ENCODE measurements around the gene CDK5RAP2. TPM values are rescaled to one million over a fixed set of nuclear protein-coding genes. Genes with fewer than 3 reads are reported as not detected.

The CDK5RAP2 gene
- total and polyA plus RNA-seq, 8 donors = 14.8 to 37.1 (median 21.7) TPM

DNA sequence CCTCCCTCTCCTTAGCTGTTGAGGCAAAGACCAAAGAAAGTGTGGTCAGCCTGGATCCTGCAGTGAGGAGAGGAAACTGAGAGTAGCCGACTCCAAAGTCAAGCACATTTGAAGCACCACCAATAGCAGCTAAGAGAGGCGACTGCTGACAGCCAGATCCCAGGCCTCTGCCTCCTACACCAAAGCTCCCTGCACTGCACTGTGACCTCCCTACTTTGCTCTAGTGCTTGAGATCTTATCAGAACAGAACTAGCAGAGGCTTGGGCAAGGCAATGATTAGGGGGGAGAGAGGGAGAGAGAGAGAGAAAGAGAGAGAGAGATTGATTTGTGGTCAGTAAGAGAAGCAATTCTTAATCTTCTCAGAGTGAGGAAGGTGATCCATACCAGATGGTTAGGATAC, 216.3 kb downstream of the CDK5RAP2 start:
- intact Hi-C loops (cut with DNase I) = no loop called here
- H3K4me3 ChIP-seq = no peak overlapping the region
- H3K9me3 ChIP-seq = no peaks in the 10 kb centered on the region
- H3K27me3 ChIP-seq = no peaks in the 10 kb centered on the region
- H3K4me1 ChIP-seq = no peaks in the 10 kb centered on the region
- TF ChIP-seq, protein P1, sequence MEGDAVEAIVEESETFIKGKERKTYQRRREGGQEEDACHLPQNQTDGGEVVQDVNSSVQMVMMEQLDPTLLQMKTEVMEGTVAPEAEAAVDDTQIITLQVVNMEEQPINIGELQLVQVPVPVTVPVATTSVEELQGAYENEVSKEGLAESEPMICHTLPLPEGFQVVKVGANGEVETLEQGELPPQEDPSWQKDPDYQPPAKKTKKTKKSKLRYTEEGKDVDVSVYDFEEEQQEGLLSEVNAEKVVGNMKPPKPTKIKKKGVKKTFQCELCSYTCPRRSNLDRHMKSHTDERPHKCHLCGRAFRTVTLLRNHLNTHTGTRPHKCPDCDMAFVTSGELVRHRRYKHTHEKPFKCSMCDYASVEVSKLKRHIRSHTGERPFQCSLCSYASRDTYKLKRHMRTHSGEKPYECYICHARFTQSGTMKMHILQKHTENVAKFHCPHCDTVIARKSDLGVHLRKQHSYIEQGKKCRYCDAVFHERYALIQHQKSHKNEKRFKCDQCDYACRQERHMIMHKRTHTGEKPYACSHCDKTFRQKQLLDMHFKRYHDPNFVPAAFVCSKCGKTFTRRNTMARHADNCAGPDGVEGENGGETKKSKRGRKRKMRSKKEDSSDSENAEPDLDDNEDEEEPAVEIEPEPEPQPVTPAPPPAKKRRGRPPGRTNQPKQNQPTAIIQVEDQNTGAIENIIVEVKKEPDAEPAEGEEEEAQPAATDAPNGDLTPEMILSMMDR (IDR thresholded peaks at IDR 0.05) = no peak
- FAIRE-seq (no peak), DNase-seq (no peak), ATAC-seq (no peak)
- 57 to 70% methylated on average over 2 of the region's 2 CpGs for WGBS, 2 donors
- no peaks in the 10 kb centered on the region for H3K36me3 ChIP-seq
- no peak overlapping the region for H3K27ac ChIP-seq

- FAIRE-seq (no peak), DNase-seq (no peak), ATAC-seq (no peak)
- Histone ChIP-seq H3K36me3 (no peaks in the 10 kb centered on the region), H3K9me3 (no peaks in the 10 kb centered on the region), H3K4me1 (no peaks in the 10 kb centered on the region), H3K27me3 (no peaks in the 10 kb centered on the region), H3K27ac (no peak overlapping the region), H3K4me3 (no peak overlapping the region)
- TF ChIP-seq, protein P1 (IDR thresholded peaks at IDR 0.05) = no peak
- intact Hi-C loops (cut with DNase I) = no loop called here
- 57 to 66% methylated on average over 3 of the region's 3 CpGs for WGBS, 2 donors
Measured at GRCh38 chr9:120362446-120362845, 217.5 kb downstream of the CDK5RAP2 start.

DNA sequence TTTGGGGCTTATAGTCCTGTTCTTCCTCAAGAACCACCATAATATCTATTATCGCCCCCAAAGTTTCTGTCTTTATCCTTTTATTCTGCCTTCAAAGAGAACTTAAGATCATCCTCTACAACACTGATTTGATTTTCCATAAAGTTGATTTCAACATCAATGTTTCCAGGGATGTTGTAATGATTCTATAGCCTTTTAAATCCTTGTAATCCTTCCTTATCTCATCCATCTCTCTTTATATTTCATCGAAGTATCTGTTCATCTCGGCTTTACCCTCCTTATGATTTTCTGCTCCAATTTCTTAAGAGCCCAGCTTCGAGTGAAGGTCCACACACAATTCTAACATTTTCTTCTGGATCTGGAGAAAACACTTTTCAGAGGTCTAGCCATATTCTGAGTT, 218.4 kb downstream of the CDK5RAP2 start:
- Histone ChIP-seq H3K4me1 (no peaks in the 10 kb centered on the region), H3K27me3 (no peaks in the 10 kb centered on the region), H3K36me3 (no peaks in the 10 kb centered on the region), H3K4me3 (no peak overlapping the region), H3K9me3 (no peaks in the 10 kb centered on the region), H3K27ac (no peak overlapping the region)
- TF ChIP-seq, protein P1 (IDR thresholded peaks at IDR 0.05) = no peak
- 71 to 84% methylated on average over 4 of the region's 4 CpGs for WGBS, 2 donors
- intact Hi-C loops (cut with DNase I) = no loop called here
- no peak for DNase-seq
- no peak for ATAC-seq
- no peak for FAIRE-seq

DNA sequence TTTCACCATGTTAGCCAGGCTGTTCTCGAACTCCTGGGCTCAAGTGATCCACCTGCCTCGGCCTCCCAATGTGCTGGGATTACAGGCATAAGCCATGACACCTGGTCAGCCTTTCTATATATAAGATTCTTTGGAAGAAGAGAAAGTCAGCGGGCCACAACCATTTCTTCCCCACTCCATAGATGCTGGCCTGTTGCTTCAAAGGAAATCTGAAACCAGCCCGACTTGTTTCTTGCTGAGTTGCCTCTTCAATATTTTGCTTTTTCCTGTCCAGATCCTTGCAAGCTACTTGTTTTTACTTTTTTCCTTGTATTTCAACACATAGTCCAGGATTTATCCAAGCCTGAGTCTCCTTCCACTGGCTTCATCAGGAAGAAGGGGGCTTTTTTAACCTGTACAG, 219.5 kb downstream of the CDK5RAP2 start:
- WGBS, 2 donors = 86 to 90% methylated on average over 4 of the region's 4 CpGs
- FAIRE-seq (no peak), ATAC-seq (no peak), DNase-seq (no peak)
- Histone ChIP-seq H3K36me3 (no peaks in the 10 kb centered on the region), H3K27me3 (no peaks in the 10 kb centered on the region), H3K4me3 (no peak overlapping the region), H3K27ac (no peak overlapping the region), H3K4me1 (no peaks in the 10 kb centered on the region), H3K9me3 (no peaks in the 10 kb centered on the region)
- intact Hi-C loops (cut with DNase I) = no loop called here
- TF ChIP-seq, protein P1 (IDR thresholded peaks at IDR 0.05) = no peak

DNA sequence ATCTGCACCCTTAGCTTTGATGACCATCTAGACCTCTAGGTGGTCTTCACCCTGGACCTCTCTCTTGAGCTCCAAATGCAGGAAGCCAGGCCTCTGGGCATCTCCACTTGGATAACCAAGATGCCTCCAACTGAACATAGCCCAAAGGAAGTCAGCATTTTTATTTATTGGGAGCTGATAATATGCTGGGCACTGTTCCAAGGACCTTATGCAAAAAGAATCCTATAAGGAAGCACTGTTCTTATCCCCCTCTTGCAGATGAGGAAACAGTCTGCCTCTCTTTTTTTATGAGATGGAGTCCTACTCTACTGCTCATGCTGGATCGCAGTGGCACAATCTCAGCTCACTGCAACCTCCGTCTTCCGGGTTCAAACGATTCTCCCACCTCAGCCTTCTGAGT, 219.9 kb downstream of the CDK5RAP2 start:
- H3K36me3 ChIP-seq = no peaks in the 10 kb centered on the region
- H3K27me3 ChIP-seq = no peaks in the 10 kb centered on the region
- DNase-seq (no peak), ATAC-seq (no peak), FAIRE-seq (no peak)
- H3K4me3 ChIP-seq = no peak overlapping the region
- TF ChIP-seq, protein P1 (IDR thresholded peaks at IDR 0.05) = no peak
- no peaks in the 10 kb centered on the region for H3K4me1 ChIP-seq
- intact Hi-C loops (cut with DNase I) = no loop called here
- H3K27ac ChIP-seq = no peak overlapping the region
- H3K9me3 ChIP-seq = no peaks in the 10 kb centered on the region
- WGBS, 2 donors = 83 to 92% methylated on average over 4 of the region's 4 CpGs
